Mononuclear cell (primary cell): ENCODE measurements around the gene C1QTNF4. TPM values are rescaled to one million over a fixed set of nuclear protein-coding genes. Genes with fewer than 3 reads are reported as not detected.

Source experiments
- H3K27me3 ChIP-seq: 2 replicates; pipeline ENCODE4 v1.6.0; 2011; ENCODE audit warnings: low read length, control low read depth; ENCODE audit not compliant: insufficient read depth
- H3K4me1 ChIP-seq: 2 replicates; pipeline ENCODE4 v1.5.1; 2011; ENCODE audit warnings: mild to moderate bottlenecking, low read length, control low read depth; ENCODE audit not compliant: insufficient read depth
- H3K4me3 ChIP-seq: 2 replicates; pipeline ENCODE4 v1.5.1; 2011; ENCODE audit warnings: mild to moderate bottlenecking, low read length, moderate library complexity
- H3K9me3 ChIP-seq: 2 replicates; pipeline ENCODE4 v1.5.1; 2011; ENCODE audit warnings: low read depth, mild to moderate bottlenecking, control low read depth, low read length
- total RNA-seq: library from RNA; depleted of rRNA; stranded (reverse); fragments of >200 nt; gene quantifications from one replicate; pipeline ENCODE4 v1.2.3, GENCODE V29; 2012

C1QTNF4 gene
- total RNA-seq, 1 donor, result 0.31 TPM

DNA sequence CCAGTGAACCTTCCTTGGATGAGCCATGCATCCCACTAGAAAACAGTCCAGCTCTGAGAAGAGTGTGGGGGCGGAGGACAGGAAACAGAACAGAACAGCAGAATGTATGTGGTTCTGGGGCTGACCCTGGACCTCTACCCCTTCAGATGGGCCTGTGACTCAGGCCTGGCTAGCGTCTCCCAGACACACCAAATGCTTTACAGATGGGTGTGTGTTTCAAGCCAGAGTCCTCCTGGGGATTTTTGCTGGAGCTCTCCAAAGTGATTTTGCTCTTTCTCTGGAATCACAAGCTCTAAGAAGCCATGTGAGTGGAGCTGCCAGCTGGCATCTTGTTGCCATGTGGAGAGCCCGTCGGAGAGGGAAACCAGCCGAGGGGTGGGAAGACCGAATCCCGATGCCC lies 13.2 kb upstream of the C1QTNF4 start:
- H3K9me3 ChIP-seq, result no peaks in the 10 kb centered on the region
- H3K4me1 ChIP-seq, result peaks cover 10% of the 10 kb centered on the region
- no peaks in the 10 kb centered on the region for H3K27me3 ChIP-seq

DNA sequence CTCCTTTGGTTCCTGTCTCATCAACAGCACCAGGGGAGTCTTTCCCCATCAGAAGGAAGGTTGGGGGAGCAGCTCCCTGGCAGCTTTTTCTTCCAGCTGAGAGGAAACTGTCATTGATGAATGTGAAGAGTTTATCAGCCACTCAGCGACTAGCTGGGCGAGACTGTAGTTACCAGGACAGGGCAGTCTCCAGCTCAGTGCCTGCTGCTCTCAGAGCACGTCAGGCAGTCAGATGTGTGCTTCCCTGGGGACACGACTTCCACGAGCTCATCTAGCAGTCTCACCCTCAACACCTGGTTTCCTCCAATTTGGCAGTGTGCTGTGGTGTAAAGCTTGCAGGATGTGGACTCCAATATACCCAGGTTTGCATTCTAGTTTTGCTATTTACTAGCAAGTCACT lies 12.5 kb upstream of the C1QTNF4 start:
- no peak overlapping the region for H3K4me3 ChIP-seq
- H3K4me1 ChIP-seq, result peaks cover 7% of the 10 kb centered on the region
- H3K27me3 ChIP-seq, result no peaks in the 10 kb centered on the region
- no peaks in the 10 kb centered on the region for H3K9me3 ChIP-seq

More for the DNA sequence above, 13.2 kb upstream of the C1QTNF4 start:
- no peak overlapping the region for H3K4me3 ChIP-seq

DNA sequence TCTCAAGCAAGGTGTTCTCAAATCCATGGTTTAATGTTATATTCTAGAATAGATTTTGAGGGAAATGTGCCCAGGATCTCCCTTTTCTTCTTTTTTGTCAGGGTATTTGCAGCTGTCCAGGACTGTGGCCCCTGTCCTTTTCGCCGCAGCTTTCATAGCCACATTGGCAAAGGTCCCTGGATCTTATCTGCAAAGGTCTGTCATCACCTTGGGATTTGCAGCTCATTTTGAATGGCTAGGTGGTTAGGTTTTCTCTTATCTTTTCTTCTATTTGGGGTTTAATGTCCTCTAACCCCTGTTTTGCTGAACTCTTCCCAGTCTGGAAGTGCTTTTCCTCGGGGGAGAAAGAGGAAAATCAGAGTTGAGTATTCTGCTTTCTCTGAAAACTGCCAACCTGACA lies 11.7 kb upstream of the C1QTNF4 start:
- no peak overlapping the region for H3K4me3 ChIP-seq
- no peaks in the 10 kb centered on the region for H3K27me3 ChIP-seq
- no peaks in the 10 kb centered on the region for H3K4me1 ChIP-seq
- H3K9me3 ChIP-seq, result no peaks in the 10 kb centered on the region

DNA sequence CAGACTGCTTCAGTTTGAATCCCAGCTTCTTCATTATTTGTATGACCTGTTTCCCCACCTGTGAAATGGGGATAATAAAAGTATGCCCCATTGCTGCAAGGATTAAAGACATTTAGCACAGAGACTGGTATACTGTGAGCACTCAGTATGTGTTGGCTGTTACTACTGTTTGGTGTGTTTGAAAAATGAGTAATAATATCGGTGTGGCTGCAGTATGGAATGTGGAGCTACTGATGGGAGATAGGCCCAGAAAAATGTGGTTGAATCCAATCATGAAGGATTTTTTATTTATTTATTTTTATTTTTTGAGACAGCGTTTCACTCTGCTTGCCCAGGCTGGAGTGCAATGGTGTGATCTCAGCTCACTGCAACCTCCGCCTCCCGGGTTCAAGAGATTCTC lies 9.1 kb upstream of the C1QTNF4 start:
- no peak overlapping the region for H3K4me3 ChIP-seq
- no peaks in the 10 kb centered on the region for H3K27me3 ChIP-seq
- no peaks in the 10 kb centered on the region for H3K9me3 ChIP-seq
- H3K4me1 ChIP-seq, result no peaks in the 10 kb centered on the region

DNA sequence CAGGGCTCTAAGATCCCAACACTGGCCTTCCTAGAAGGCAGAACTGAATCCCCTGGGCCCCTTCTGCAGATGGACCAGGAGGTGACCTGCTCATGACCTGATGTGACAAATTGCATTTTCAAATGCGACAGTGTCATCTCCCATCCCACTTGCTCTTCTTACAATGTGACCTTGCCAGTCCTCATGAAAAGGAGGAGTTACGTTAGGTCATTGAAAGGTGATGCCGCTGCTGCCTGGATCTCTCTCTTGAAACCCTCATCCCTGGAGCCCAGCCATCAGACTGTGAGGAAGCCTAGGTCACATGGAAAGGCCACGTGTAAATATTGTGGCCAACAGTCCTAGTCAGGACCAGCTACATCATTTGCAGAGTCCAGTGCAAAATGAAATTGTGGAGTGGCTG lies 5.7 kb upstream of the C1QTNF4 start:
- peaks cover 2% of the 10 kb centered on the region for H3K27me3 ChIP-seq
- H3K4me3 ChIP-seq, result no peak overlapping the region
- H3K4me1 ChIP-seq, result no peaks in the 10 kb centered on the region
- H3K9me3 ChIP-seq, result no peaks in the 10 kb centered on the region

DNA sequence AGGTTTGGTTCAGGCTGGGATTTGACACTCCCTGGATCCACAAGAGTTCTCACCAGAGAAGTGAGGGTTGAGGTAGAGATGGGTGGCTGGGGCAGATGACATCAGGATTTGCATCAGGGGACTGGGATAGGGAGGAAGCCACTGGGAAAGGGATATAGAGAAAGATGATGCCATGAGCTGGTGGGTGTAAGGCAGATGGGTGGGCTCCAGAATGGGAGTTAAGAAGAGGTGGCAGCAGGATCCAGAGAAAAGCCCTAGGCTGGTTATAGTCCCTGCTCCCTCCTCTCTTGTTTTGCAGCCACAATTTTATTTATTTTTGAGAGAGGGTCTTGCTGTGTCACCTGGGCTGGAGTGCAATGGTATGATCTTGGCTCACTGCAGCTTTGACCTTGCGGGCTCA lies 1.8 kb upstream of the C1QTNF4 start:
- peaks cover 20% of the 10 kb centered on the region for H3K4me1 ChIP-seq
- no peak overlapping the region for H3K4me3 ChIP-seq
- H3K27me3 ChIP-seq, result peaks cover 26% of the 10 kb centered on the region
- no peaks in the 10 kb centered on the region for H3K9me3 ChIP-seq

DNA sequence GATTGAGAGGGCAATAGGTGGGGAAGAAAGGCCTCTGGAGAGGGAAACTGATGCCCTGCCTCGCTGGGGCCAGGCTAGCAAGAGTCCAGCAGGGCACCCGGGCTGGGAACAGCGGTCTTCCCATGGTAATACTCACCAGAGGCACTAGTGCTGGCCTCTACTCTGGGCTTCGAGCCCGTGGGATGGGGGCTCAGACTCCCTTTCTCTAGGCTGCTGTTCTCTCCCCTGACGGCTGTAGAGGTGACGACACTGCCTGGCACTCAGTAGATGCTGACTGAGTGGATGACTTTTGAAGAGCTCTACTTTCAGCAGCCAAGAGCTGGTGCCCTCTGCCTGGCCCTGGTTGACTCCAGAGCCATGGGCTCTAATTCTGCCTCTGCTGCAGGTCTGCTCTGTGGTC lies 818 bp upstream of the C1QTNF4 start:
- Histone ChIP-seq H3K27me3 (peaks cover 26% of the 10 kb centered on the region), H3K4me3 (no peak overlapping the region), H3K4me1 (peaks cover 20% of the 10 kb centered on the region), H3K9me3 (no peaks in the 10 kb centered on the region)

DNA sequence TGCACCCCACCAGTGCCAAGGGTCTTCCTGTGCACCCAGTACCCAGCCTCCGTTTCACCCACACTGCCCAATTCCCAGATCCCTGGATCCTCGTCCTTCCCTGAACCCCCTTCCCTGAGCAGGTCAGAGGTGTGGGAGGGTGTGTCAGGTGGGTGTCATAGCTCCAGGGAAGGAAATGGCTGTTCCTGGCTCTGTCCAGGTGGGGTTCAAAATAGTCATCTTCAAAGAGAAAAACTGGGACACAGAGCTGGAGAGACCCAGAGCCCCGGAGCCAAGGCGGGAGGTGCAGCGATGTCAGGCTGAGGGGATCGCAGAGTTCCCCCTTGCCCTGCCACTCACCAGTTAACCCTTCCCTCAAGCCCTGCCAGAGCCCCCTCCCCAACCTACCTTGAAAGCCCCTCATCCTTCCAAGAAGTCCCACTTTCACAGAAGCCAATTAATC lies 698 bp downstream of the C1QTNF4 start:
- Histone ChIP-seq H3K4me3 (no peak overlapping the region), H3K27me3 (peaks cover 26% of the 10 kb centered on the region), H3K4me1 (peaks cover 21% of the 10 kb centered on the region), H3K9me3 (no peaks in the 10 kb centered on the region)

DNA sequence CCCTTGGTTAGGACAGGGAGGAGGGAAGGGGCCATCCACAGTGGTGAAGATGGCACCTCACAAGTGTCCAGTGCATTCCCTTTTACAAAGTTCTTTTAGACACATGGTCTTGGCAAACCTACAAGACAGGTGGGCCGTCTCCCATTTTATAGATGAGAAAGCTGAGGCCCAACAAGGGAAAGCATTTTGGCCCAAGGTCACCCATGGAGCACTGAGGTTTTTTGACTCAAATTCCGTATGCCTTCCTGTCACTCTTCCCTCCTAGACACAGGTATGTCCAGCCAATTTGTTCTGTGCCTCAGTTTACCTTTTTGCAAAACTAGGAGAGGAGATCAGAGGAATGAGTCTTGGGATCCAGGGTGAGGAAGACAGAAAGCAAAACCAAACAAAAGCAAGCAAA lies 1.2 kb downstream of the C1QTNF4 start:
- H3K4me3 ChIP-seq, result no peak overlapping the region
- peaks cover 26% of the 10 kb centered on the region for H3K4me1 ChIP-seq
- H3K27me3 ChIP-seq, result peaks cover 26% of the 10 kb centered on the region
- no peaks in the 10 kb centered on the region for H3K9me3 ChIP-seq

DNA sequence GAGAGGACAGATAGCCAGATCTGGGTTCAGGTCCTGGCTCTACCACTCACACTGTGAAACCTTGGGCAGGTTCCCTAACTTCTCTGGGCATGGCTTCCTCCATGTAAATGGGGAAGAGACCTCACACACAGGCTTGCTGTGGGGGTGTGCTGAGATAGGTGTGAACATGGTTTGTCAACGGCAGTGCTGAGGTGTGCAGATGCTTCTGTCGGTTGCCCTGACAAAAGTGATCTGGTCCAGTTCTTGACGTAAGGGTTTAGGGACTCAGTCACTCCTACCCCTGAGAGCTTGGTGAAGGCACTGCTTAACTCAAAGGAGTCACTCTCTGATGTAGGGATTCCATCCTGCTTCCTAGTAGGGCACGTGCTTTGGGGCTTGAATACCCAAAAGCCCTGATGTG lies 2.0 kb downstream of the C1QTNF4 start:
- H3K4me3 ChIP-seq, result no peak overlapping the region
- H3K27me3 ChIP-seq, result peaks cover 26% of the 10 kb centered on the region
- H3K4me1 ChIP-seq, result peaks cover 33% of the 10 kb centered on the region
- no peaks in the 10 kb centered on the region for H3K9me3 ChIP-seq

DNA sequence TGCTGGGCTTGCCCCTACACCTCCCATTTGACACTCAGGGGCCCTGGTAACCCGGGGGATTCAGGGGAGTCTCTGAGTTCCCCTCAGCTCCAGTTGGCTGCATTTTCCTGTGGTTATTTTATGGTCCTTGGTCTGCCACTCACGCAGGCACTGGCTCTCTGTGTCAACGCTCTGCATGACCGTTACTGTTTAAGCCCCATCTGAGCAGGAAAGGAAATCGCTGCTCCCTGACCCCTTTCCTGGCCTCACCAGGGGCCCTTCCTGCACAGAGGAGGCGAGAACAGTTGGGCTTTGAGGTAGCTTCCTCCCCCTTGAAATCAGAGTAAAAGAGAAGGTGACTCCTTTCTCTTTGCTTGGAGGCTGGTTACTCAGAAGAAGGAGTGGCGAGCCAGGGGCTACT lies 2.4 kb downstream of the C1QTNF4 start:
- no peak overlapping the region for H3K4me3 ChIP-seq
- peaks cover 33% of the 10 kb centered on the region for H3K4me1 ChIP-seq
- no peaks in the 10 kb centered on the region for H3K9me3 ChIP-seq
- H3K27me3 ChIP-seq, result peaks cover 26% of the 10 kb centered on the region

DNA sequence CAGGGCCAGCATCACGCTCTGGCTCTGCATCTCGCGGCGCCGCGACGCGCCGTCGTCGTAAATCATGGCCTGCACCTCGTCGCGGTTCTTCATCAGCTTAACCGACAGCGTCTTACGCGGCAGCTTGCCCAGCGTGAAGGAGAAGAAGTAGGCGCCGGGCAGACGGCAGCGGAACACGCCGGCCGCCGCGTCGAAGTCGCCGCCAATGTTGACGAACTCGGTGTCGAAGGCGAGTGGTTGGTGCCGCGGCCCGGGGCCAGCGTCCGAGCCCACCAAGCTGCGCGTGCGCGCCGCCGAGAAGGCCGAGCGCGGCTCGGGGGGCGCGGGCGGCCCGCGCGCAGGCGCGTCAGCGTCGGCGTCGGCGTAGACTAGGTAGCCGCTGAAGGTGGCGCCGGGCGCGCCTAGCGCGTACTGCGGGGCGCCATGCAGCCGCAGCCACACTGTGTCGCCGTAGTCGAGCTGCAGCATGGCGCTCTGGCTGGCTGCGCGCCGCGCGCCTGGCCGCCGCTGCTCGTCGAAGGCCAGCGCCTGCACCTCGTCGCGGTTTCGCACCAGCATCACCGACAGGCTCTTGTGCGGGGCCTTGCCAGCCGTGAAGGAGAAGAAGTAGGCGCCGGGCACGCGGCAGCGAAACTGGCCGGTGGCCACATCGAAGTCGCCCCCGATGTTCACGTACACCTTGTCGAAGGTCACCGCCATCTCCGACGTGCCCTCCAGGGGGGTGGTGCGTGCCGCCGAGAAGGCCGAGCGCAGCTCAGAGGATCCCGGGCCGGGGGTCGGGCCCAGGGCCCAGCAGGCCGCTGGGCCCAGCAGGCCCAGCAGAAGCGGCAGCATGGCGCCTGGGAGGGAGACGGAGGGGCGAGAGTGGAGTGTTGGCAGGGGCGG lies 4.0 kb downstream of the C1QTNF4 start:
- H3K4me3 ChIP-seq, result no peak overlapping the region
- peaks cover 26% of the 10 kb centered on the region for H3K27me3 ChIP-seq
- H3K4me1 ChIP-seq, result peaks cover 33% of the 10 kb centered on the region
- H3K9me3 ChIP-seq, result no peaks in the 10 kb centered on the region

DNA sequence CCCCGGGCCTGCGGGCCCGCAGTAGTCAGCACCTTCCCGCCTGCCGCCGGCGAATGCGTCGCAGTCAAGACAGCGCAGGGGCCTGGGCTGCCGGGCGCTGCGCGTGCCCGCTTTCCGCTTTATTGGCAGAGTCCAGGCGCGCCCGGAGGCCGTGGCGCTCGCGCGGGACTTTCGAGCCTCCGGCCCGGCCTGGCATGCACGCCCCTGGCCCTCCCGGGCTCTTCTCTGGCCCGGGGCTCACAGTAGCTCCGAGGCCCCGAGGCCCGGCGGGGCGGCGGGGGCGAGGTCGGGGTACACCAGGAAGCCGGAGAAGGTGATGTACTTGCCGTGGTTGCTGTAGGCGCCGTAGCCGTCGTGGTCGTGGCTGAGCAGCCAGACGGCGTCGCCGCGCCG lies 4.6 kb downstream of the C1QTNF4 start:
- no peak overlapping the region for H3K4me3 ChIP-seq
- no peaks in the 10 kb centered on the region for H3K9me3 ChIP-seq
- peaks cover 33% of the 10 kb centered on the region for H3K4me1 ChIP-seq
- peaks cover 21% of the 10 kb centered on the region for H3K27me3 ChIP-seq

DNA sequence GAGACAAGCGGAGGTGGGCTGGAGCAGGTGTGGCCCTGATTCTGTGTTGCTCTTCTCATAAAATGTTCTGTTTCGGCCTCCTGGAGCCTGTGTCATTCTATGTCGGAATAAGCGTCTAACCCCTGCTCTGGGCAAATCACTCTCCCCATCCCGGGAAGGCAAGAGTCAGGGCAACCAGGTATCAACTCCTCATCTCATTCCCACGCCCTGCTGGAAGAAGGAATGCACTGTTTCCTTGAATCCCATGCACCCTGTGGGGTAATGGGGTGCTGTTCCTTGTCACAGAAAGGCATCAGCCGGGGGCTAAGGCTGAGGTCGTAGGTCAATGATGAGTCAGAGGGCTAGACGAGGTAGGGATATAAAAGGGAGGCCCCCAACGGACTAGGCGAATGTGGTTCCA lies 5.1 kb downstream of the C1QTNF4 start:
- H3K4me1 ChIP-seq, result peaks cover 33% of the 10 kb centered on the region
- no peak overlapping the region for H3K4me3 ChIP-seq
- no peaks in the 10 kb centered on the region for H3K9me3 ChIP-seq
- H3K27me3 ChIP-seq, result peaks cover 18% of the 10 kb centered on the region

DNA sequence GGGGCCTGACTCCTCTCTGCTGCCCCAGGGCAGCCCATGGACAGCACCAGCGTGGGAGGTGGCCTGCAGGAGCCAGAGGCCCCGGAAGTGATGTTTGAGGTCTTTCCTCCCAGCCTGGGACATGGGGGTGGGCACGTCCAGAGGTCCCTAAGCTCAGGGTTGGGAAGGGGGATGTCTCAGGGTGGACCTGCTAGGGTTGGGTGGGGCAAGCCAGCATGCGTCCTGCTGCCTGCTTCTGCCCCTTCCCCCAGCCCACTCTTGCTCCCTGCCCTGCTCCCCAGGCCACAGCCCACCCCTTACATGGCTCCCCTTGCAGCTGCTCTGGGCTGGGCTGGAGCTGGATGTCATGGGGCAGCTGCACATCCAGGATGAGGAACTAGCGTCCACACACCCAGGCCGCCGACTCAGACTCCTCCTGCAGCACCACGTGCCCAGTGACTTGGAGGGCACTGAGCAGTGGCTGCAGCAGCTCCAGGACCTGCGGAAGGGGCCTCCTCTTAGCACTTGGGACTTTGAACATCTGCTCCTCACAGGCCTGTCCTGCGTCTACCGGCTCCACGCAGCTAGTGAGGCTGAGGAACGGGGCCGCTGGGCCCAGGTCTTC lies 6.4 kb downstream of the C1QTNF4 start:
- no peak overlapping the region for H3K4me3 ChIP-seq

More for the DNA sequence above, 6.4 kb downstream of the C1QTNF4 start:
- peaks cover 21% of the 10 kb centered on the region for H3K4me1 ChIP-seq
- peaks cover 7% of the 10 kb centered on the region for H3K27me3 ChIP-seq
- H3K9me3 ChIP-seq, result no peaks in the 10 kb centered on the region
